ENCODE results near the gene CCDC7.
"Not testable (repeated sequence)": the region's sequence is repeated elsewhere in the genome, so short reads cannot be mapped to it uniquely, and the experiment has no call there.

The CCDC7 gene

DNA sequence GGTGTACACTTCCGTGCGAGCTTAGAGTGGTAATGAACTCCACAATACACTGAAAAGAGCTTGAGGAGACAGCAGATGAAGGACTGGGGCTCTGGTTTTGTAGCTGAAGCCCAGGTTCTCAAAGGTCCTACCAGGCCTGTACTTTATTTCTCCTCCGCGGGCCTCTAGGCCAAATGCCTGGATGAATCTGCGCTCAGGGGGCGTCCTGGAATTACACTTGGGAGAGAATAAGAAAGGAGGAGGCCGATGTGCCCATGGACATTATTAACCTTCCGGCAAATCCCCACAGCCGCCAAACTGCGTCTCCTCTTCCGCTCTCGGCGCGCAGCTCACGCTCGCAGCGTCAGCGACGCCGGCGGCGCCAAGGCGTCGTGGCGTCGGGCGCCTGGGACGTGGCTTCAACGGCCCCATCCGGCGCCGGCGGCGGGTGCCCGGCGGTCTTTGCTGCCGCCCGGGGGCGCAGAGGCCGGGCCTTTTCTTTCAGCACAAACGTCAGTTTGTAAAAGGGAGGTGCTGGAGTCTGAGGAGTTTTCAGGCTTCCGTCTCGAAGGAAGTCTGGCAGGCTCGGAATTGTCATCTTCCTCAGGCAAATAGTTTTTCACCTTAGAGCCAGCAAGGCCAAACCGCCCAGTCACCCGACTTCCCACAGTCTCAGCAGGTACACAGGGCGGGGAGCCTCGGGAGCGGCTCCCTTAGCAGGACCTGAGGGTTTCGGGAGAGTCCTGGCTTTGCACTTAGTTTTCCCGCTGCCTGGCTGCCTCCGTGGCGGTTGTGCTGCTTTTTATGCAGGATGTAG lies at the start of gene CCDC7:
TSS of gene CCDC7 (plus strand) at position 401 of the 796 bp plus-strand sequence. CDS start 5,503 bp downstream, outside the sequence.
- peak; percentile 59 for DNase-seq

DNA sequence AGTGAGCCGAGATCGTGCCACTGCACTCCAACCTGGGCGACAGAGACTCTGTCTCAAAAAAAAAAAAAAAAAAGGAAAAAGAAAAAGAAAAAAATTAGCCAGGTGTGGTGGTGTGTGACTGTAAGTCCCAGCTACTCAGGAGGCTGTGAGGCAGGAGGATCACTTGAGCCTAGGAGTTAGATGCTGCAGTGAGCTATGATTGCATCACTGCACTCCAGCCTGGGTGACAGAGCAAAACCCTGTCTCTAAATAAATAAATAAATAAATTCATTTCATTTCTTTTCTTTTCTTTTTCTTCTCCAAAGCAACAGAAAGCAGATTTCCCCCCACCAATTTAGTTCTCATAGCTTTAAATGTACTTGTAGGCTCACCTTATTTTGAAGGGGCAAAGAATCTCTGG lies 48.8 kb upstream of the CCDC7 start:
- DNase-seq = not testable (repeated sequence)

DNA sequence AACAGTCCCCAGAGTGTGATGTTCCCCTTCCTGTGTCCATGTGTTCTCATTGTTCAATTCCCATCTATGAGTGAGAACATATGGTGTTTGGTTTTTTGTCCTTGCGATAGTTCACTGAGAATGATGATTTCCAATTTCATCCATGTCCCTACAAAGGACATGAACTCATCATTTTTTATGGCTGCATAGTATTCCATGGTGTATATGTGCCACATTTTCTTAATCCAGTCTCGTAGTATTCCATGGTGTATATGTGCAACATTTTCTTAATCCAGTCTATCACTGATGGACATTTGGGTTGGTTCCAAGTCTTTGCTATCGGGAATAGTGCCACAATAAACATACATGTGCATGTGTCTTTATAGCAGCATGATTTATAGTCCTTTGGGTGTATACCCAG lies 46.2 kb upstream of the CCDC7 start:
- not testable (repeated sequence) for DNase-seq

DNA sequence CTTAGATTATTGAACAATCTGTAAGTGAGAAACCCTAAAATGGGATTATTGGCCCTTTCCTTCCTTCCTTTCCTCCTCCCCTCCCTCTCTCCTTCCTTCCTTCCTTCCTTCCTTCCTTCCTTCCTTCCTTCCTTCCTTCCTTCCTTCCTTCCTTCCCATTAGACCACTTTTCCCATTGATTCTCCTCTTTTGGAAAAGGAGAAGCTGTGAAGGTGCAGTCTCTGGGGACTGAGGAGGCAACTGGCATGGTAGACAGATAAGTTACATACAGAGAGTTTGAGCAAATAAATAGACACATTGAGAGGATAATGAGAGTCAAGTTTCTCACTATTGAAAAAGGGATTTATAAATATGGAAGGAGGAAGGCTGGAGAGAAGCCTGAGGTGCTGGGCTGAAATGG lies 45.0 kb upstream of the CCDC7 start:
- no peak for DNase-seq

DNA sequence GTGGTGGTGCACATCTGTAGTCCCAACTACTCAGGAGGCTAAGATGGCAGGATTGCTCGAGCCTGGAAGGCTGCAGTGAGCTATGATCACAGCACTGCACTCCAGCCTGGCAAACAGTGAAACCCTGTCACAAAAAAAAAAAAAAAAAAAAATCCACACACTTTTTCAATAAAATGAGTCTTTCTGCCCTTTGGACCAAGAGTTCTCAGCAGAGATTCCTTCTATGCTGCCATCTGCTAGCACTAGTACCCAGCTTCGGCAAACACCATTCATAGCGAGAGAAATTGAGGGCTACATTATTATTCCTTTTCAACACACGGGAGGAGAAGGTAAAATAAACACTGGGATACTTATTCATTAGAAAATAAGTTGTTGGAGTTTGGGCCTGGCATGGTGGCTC lies 43.4 kb upstream of the CCDC7 start:
- DNase-seq = no peak

- no peak for DNase-seq
Measured at GRCh38 chr10:32403091-32403490, 42.8 kb upstream of the CCDC7 start.

DNA sequence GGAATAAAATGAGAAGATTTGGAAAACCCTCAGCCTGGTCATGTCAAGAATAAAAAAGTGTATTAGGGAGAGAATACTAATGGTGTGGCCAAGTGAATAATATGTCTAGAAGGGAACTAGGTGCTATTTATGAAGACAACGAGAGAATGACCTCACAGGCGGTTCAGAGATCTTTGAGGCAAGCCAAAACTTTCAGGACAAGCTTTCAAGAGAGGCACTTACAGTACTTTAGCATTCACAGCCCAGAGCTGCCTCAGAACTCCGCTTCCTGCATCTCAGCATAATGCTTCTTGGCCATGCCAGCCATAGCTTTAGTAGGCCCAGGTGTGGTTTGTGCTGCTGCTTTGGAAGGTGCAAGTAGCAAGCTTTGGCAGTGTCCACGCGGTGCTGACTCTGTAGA lies 37.2 kb upstream of the CCDC7 start:
- no peak for DNase-seq

DNA sequence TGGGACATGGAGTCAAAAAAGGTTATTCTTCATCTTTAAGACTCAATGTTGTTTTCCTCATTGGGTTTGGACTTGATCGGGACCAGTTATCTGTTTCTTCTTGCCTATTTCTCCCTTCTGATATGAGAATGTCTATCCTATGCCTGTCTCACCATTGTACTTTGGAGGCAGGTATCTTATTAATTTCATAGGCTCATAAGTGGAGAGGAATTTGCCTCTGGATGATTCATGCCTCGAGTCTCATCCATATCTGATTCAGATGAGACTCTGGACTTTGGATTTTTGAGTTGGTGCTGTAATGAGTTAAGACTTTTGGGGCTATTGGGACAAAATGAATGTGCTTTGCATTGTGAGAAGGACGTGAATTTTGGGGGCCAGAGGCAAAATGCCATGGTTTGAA lies 36.2 kb upstream of the CCDC7 start:
- DNase-seq = no peak

GRCh38 chr10:32410569-32410968 lies 35.4 kb upstream of the CCDC7 start:
- no peak for DNase-seq

GRCh38 chr10:32411797-32412498 lies 34.0 kb upstream of the CCDC7 start:
- no peak for DNase-seq

DNA sequence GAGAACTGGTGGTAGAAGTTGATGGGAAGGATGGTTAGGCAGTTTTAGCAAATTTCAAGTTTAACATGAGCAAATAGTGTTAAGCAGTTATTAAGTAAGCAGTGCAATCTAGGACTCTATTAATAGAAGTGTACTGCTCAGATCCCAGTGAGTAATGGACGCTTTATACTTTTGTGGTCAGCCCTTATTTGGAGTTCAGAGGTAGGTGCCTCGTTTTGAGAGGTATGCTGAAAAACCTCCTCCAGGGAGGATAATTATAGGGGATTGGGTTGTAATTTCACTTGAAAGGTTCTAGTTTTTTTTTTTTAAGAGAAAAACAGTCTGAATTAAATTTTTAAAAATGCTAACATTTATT lies 33.5 kb upstream of the CCDC7 start:
- DNase-seq = no peak

DNA sequence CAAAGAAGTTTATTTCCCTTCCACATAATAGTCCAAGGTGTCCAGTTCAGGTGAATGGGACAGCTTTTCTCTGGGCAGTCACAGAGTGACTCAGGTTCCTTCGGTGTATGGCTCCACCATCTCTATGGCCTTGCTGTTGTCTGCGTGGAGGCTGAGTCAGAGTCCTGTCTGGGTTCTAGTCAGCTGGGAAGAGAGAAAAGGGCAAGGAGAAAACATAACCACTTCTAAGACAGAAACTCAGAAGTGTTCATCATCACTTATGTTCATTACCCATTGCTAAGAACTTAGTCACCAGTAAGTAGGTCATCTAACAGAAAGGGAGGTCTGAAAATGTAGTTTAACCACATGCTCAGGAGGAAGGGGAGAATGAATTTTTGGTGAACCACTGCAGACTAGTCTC lies 32.4 kb upstream of the CCDC7 start:
- no peak for DNase-seq

- no peak for DNase-seq
Measured at GRCh38 chr10:32415361-32415760, 30.6 kb upstream of the CCDC7 start.

GRCh38 chr10:32417911-32418547 lies 27.9 kb upstream of the CCDC7 start:
- DNase-seq = no peak

- DNase-seq = no peak
Measured at GRCh38 chr10:32418572-32418971, 27.4 kb upstream of the CCDC7 start.

GRCh38 chr10:32419615-32420014 lies 26.3 kb upstream of the CCDC7 start:
- DNase-seq = no peak

DNA sequence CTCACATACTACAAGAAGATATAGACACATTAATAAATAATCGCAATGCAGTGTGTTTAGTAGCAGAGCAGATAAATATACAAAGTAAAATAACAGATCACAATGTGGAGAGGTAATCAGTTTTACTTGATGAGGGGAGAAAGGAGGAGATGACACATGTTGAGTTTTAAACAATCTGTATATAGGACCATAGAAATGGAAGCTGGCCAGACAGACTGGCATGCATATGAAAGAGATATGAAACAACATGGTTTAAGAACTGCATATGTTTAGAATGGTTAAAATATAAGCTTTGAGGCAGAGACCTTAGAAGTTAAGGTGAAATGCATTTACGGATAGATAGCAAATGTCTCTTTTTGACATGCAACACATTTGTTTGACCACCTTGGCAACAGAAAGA lies 19.8 kb upstream of the CCDC7 start:
- no peak for DNase-seq

DNA sequence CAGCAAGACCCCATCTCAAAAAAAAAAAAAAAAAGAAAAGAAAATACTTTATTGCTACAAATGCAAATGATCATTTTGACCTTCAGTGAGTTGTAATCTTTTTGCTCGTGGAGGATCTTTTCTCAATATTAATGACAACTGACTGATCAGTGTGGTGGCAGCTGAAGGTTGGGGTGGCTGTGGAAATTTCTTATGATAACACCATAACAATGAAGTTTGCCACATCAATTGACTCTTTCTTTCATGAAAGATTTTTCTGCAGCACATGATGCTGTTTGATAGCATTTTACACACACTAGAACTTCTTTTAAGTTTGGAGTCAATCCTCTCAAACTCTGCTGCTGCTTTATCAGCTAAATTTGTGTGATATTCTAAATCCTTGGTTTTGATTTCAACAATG lies 12.4 kb upstream of the CCDC7 start:
- no peak for DNase-seq

DNA sequence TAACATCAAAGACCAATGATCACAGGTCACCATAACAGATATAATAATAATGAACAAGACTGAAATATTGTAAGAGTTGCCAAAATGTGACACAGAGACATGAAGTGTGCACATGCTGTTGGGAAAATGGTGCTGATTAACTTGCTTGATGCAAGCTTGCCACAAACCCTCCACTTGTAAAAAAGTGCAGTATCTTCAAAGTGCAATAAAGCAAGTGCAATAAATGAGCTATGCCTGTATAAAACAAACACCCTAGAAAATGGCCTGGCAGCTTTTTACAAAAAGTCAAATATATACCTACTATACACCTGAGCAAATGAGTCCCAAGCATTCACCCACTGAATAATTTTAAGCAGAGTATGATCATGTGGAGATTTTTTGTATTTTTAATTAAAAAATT lies 9.7 kb upstream of the CCDC7 start:
- DNase-seq = no peak

GRCh38 chr10:32437334-32437733 lies 8.6 kb upstream of the CCDC7 start:
- DNase-seq = no peak

DNA sequence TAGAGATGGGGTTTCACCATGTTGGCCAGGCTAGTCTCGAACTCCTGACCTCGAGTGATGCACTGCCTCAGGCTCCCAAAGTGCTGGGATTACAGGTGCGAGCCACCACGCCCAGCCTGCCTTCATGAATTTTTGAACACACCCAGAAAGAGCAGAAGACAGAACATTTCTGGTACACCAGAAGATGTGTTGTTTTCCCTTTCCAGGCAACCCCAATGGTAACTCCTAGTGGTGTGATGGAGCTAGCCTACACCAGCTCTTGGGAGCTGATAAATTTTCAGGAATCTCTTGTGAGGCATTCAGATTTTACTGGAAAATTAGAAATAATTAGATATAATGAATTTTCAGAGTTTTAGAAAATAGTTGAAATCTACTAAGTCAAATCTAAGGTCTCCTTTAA lies 904 bp upstream of the CCDC7 start:
- no peak for DNase-seq

GRCh38 chr10:32446536-32447406 lies 831 bp downstream of the CCDC7 start:
- DNase-seq = peak; percentile 3

- DNase-seq = no peak
Measured at GRCh38 chr10:32454148-32454547, 8.2 kb downstream of the CCDC7 start.
